H9 (cell line): Measurements from ENCODE around the gene APBA3. TPM values are rescaled to one million over a fixed set of nuclear protein-coding genes. Genes with fewer than 3 reads are reported as not detected.

ENCODE experiments used
- DNase-seq: peaks from one replicate; pipeline ENCODE4 v3.0.0-alpha.2; 2017
- H2AFZ ChIP-seq: one replicate; pipeline ENCODE4 v1.6.1; 2013; ENCODE audit warnings: mild to moderate bottlenecking, low read length, control low read depth, moderate library complexity
- H2AK5ac ChIP-seq: 2 replicates; pipeline ENCODE4 v1.6.1; 2013; ENCODE audit warnings: low read length, control low read depth, mixed read lengths; ENCODE audit not compliant: insufficient read length
- H2BK120ac ChIP-seq: one replicate; pipeline ENCODE4 v1.6.1; 2013; ENCODE audit warnings: low read depth, mild to moderate bottlenecking, low read length, control low read depth, inconsistent platforms; ENCODE audit not compliant: poor library complexity, severe bottlenecking
- H2BK12ac ChIP-seq: 2 replicates; pipeline ENCODE4 v1.6.1; 2013; ENCODE audit warnings: low read length, control low read depth, mixed read lengths, low read depth; ENCODE audit not compliant: insufficient read length
- H2BK15ac ChIP-seq: 2 replicates; pipeline ENCODE4 v1.6.1; 2013; ENCODE audit warnings: low read depth, low read length, control low read depth
- H2BK20ac ChIP-seq: one replicate; pipeline ENCODE4 v1.6.1; 2013; ENCODE audit warnings: low read depth, mild to moderate bottlenecking, low read length, control low read depth, inconsistent platforms; ENCODE audit not compliant: poor library complexity, severe bottlenecking
- H2BK5ac ChIP-seq: 2 replicates; pipeline ENCODE4 v1.6.1; 2013; ENCODE audit warnings: low read length, control low read depth, mixed read lengths; ENCODE audit not compliant: insufficient read length
- H3K14ac ChIP-seq: 2 replicates; pipeline ENCODE4 v1.6.1; 2013; ENCODE audit warnings: low read length, control low read depth; ENCODE audit not compliant: insufficient read depth
- H3K18ac ChIP-seq: 2 replicates; pipeline ENCODE4 v1.6.1; 2013; ENCODE audit warnings: low read depth, mild to moderate bottlenecking, mixed read lengths, low read length, control low read depth; ENCODE audit not compliant: insufficient read length
- H3K23ac ChIP-seq: 2 replicates; pipeline ENCODE4 v1.6.1; 2013; ENCODE audit warnings: low read length, control low read depth, mixed read lengths, low read depth; ENCODE audit not compliant: insufficient read length
- H3K23me2 ChIP-seq: 2 replicates; pipeline ENCODE4 v1.6.1; 2013; ENCODE audit warnings: low read depth, mild to moderate bottlenecking, mixed read lengths, low read length, control low read depth; ENCODE audit not compliant: insufficient read length, poor library complexity, severe bottlenecking
- H3K27ac ChIP-seq: 2 replicates; pipeline ENCODE4 v1.5.1; 2013; ENCODE audit warnings: low read length, control low read depth, mixed read lengths, low read depth; ENCODE audit not compliant: insufficient read length
- H3K27me3 ChIP-seq: 2 replicates; pipeline ENCODE4 v1.6.1; 2013; ENCODE audit warnings: low read length, control low read depth, inconsistent platforms; ENCODE audit not compliant: insufficient read depth
- H3K4ac ChIP-seq: 2 replicates; pipeline ENCODE4 v1.6.1; 2013; ENCODE audit warnings: low read depth, mild to moderate bottlenecking, control low read depth, inconsistent platforms, low read length, moderate library complexity
- H3K4me1 ChIP-seq: 2 replicates; pipeline ENCODE4 v1.6.1; 2013; ENCODE audit warnings: low read length, control low read depth, inconsistent platforms; ENCODE audit not compliant: insufficient read depth
- H3K4me2 ChIP-seq: 2 replicates; pipeline ENCODE4 v1.6.1; 2013; ENCODE audit warnings: low read length, control low read depth, mixed read lengths; ENCODE audit not compliant: insufficient read length, insufficient read depth
- H3K56ac ChIP-seq: 2 replicates; pipeline ENCODE4 v1.6.1; 2013; ENCODE audit warnings: low read depth, mild to moderate bottlenecking, mixed read lengths, low read length, control low read depth; ENCODE audit not compliant: insufficient read length
- H3K79me1 ChIP-seq: 2 replicates; pipeline ENCODE4 v1.6.1; 2013; ENCODE audit warnings: low read depth, mild to moderate bottlenecking, moderate library complexity, low read length, control low read depth, inconsistent platforms; ENCODE audit not compliant: insufficient read depth, poor library complexity, severe bottlenecking
- H3K79me2 ChIP-seq: 2 replicates; pipeline ENCODE4 v1.6.1; 2013; ENCODE audit warnings: low read length, control low read depth, inconsistent platforms; ENCODE audit not compliant: insufficient read depth
- H3K9ac ChIP-seq: 2 replicates; pipeline ENCODE4 v1.6.1; 2013; ENCODE audit warnings: low read length, control low read depth, mixed read lengths; ENCODE audit not compliant: insufficient read length; ENCODE audit errors: extremely low read depth
- H3K9me3 ChIP-seq: one replicate; pipeline ENCODE4 v1.6.1; 2013; ENCODE audit warnings: low read depth, low read length, inconsistent platforms; ENCODE audit not compliant: control insufficient read depth
- H3T11ph ChIP-seq: one replicate; pipeline ENCODE4 v1.6.1; 2013; ENCODE audit warnings: mild to moderate bottlenecking, low read length, control low read depth, inconsistent platforms
- H4K20me1 ChIP-seq: one replicate; pipeline ENCODE4 v1.6.1; 2013; ENCODE audit not compliant: control insufficient read depth, insufficient read length, insufficient read depth
- H4K5ac ChIP-seq: 2 replicates; pipeline ENCODE4 v1.6.1; 2013; ENCODE audit warnings: low read depth, mild to moderate bottlenecking, mixed read lengths, low read length, control low read depth; ENCODE audit not compliant: insufficient read length
- H4K8ac ChIP-seq: replicated peaks from 2 replicates; pipeline ENCODE4 v1.6.1; 2013; ENCODE audit warnings: low read length, control low read depth, mixed read lengths, low read depth; ENCODE audit not compliant: insufficient read length
- H4K91ac ChIP-seq: 2 replicates; pipeline ENCODE4 v1.6.1; 2013; ENCODE audit warnings: low read depth, mild to moderate bottlenecking, moderate library complexity, mixed read lengths, low read length, control low read depth; ENCODE audit not compliant: insufficient read length
- H3K27ac Mint-ChIP-seq, 3 experiments: 2 replicates in 2 of 3; 3 replicates in 1 of 3; pipeline ENCODE4 v1.8.0; 2020 to 2021; ENCODE audit warnings: mixed read lengths in 3 of 3, mild to moderate bottlenecking in 1 of 3, moderate library complexity in 1 of 3
- H3K27me3 Mint-ChIP-seq: 2 replicates; pipeline ENCODE4 v1.8.0; 2021; ENCODE audit warnings: low read depth, mild to moderate bottlenecking, moderate library complexity, mixed read lengths
- H3K36me3 Mint-ChIP-seq, 3 experiments: 2 replicates in 2 of 3; 3 replicates in 1 of 3; pipeline ENCODE4 v1.8.0; 2020 to 2021; ENCODE audit warnings: low read depth in 3 of 3, mixed read lengths in 3 of 3; ENCODE audit not compliant: insufficient read depth in 1 of 3
- H3K4me1 Mint-ChIP-seq, 2 experiments: 2 replicates each; pipeline ENCODE4 v1.8.0; 2020; ENCODE audit warnings: mixed read lengths in 2 of 2
- H3K4me3 Mint-ChIP-seq, 2 experiments: 2 replicates in 1 of 2; 3 replicates in 1 of 2; pipeline ENCODE4 v1.8.0; 2020 to 2021; ENCODE audit warnings: mild to moderate bottlenecking in 2 of 2, mixed read lengths in 2 of 2, moderate library complexity in 1 of 2
- H3K9me3 Mint-ChIP-seq, 2 experiments: 2 replicates in 1 of 2; 3 replicates in 1 of 2; pipeline ENCODE4 v1.8.0; 2020; ENCODE audit warnings: mild to moderate bottlenecking in 2 of 2, mixed read lengths in 2 of 2, moderate library complexity in 1 of 2
- WGBS: extraction: QIAGEN DNeasy Blood & Tissue Kit; methylation state at CpG from one replicate; pipeline ENCODE4 v1.1.7; 2013; ENCODE audit warnings: missing lambda C conversion rate, low lambda C conversion rate, mixed read lengths; ENCODE audit not compliant: insufficient read length; ENCODE audit errors: extremely low coverage; 5-methylcytosine and 5-hydroxymethylcytosine counted together
- total RNA-seq: library from RNA; stranded (reverse); gene quantifications from 2 replicates; pipeline ENCODE4 v1.2.1, GENCODE V29; 2021
- TF ChIP-seq, protein P1 (sequence below): fragments of 200-600 bp; sonication (generic); conservative IDR thresholded peaks from 3 replicates; pipeline ENCODE4 v1.8.0; 2021; ENCODE audit warnings: antibody characterized with exemption, mild to moderate bottlenecking

The APBA3 gene
- total RNA-seq, 1 experiment from 2014 or later = 21.8 TPM

DNA sequence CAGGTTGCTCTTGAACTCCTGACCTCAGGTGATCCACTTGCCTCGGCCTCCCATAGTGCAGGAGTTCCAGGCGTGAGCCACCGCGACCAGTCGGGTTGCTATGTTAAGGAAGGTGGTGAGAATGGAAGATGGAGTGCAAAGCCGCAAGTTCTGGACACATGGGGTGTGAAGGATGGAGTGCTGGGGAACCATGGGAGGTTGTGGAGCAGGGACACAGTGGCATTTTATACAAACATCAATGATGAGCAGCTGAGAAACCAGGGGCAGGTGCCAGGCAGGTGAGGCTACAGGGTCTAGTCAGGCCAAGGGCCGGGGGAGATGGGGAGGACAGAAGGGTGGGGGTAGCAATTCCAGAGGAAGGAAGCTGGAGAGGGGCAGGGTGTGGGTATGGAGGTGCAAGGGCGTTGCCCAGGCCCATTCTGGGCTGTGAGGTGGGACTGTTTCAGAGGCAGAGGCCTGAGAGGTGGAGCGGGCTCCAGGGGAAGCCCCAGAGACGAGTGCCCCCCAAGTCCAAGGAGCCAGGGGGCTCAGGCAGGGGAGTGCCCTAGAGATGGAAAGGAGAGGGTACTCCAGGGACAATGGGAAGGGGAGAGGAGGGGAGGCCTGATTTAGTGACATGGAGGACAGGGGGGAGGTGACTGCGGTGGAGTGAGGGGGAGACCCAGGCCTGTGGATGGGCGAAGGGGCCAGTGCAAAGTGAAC lies 12.5 kb upstream of the APBA3 start:
- H3K23ac ChIP-seq = no peak overlapping the region
- peak; percentile 15 for DNase-seq
- no peak overlapping the region for H2BK20ac ChIP-seq
- peaks cover under 1 to 2% (median under 1%) of the 10 kb centered on the region in 3 experiments; a peak in 5 of 7 replicates for H3K36me3 Mint-ChIP-seq
- no peak overlapping the region for H3K56ac ChIP-seq
- H2BK120ac ChIP-seq = no peak overlapping the region
- no peaks in the 10 kb centered on the region for H3K23me2 ChIP-seq
- H3K79me2 ChIP-seq = no peaks in the 10 kb centered on the region
- no peak overlapping the region for H2BK5ac ChIP-seq
- H3K27ac Mint-ChIP-seq = peak overlapping the region in 1 of 3 experiments; percentile 82; a peak in 1 of 7 replicates
- no peaks in the 10 kb centered on the region for H4K20me1 ChIP-seq
- no peak overlapping the region for H3K14ac ChIP-seq
- no peak overlapping the region for H2AK5ac ChIP-seq
- H3K4me2 ChIP-seq = no peak overlapping the region
- H3K9me3 Mint-ChIP-seq = no peaks in the 10 kb centered on the region
- no peak overlapping the region for H3K4ac ChIP-seq
- H3K9me3 ChIP-seq = no peaks in the 10 kb centered on the region
- WGBS = no CpG with 5 or more reads among the region's 12 CpGs
- no peaks in the 10 kb centered on the region for H3K27me3 Mint-ChIP-seq
- no peak overlapping the region for H3K18ac ChIP-seq
- no peak overlapping the region for H2BK12ac ChIP-seq
- no peak overlapping the region for H3K9ac ChIP-seq
- H3K4me1 Mint-ChIP-seq = peaks cover 7 to 18% of the 10 kb centered on the region in 2 experiments
- no peak overlapping the region for H4K91ac ChIP-seq
- no peak overlapping the region; a peak in 1 of 5 replicates for H3K4me3 Mint-ChIP-seq
- no peak overlapping the region for H2AFZ ChIP-seq
- H4K8ac ChIP-seq = no peak overlapping the region
- no peaks in the 10 kb centered on the region for H3K79me1 ChIP-seq
- no peak overlapping the region for H3K27ac ChIP-seq
- H2BK15ac ChIP-seq = no peak overlapping the region
- H4K5ac ChIP-seq = no peak overlapping the region
- no peaks in the 10 kb centered on the region for H3K27me3 ChIP-seq
- no peaks in the 10 kb centered on the region for H3K4me1 ChIP-seq
- TF ChIP-seq, protein P1, sequence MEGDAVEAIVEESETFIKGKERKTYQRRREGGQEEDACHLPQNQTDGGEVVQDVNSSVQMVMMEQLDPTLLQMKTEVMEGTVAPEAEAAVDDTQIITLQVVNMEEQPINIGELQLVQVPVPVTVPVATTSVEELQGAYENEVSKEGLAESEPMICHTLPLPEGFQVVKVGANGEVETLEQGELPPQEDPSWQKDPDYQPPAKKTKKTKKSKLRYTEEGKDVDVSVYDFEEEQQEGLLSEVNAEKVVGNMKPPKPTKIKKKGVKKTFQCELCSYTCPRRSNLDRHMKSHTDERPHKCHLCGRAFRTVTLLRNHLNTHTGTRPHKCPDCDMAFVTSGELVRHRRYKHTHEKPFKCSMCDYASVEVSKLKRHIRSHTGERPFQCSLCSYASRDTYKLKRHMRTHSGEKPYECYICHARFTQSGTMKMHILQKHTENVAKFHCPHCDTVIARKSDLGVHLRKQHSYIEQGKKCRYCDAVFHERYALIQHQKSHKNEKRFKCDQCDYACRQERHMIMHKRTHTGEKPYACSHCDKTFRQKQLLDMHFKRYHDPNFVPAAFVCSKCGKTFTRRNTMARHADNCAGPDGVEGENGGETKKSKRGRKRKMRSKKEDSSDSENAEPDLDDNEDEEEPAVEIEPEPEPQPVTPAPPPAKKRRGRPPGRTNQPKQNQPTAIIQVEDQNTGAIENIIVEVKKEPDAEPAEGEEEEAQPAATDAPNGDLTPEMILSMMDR = no peak
- H3T11ph ChIP-seq = no peak overlapping the region
